Smooth muscle cell (in vitro differentiated cells): ENCODE measurements around the gene MSRB3. TPM values are rescaled to one million over a fixed set of nuclear protein-coding genes. Genes with fewer than 3 reads are reported as not detected.

ENCODE experiments used
- DNase-seq: peaks from one replicate; lab custom pipeline; 2025; ENCODE audit not compliant: unreplicated experiment; lab: John Stamatoyannopoulos, UW
- H2AFZ ChIP-seq: fragments of 200-600 bp; sonication (generic); 2 replicates; pipeline ENCODE4 v1.6.0; 2016; ENCODE audit warnings: antibody characterized with exemption, low read depth, mild to moderate bottlenecking
- H3F3A ChIP-seq: fragments of 200-600 bp; sonication (generic); 2 replicates; pipeline ENCODE4 v1.6.0; 2017; ENCODE audit warnings: antibody characterized with exemption, low read depth
- H3K27ac ChIP-seq: fragments of 200-600 bp; sonication (generic); 2 replicates; pipeline ENCODE4 v1.5.1; 2016; ENCODE audit warnings: low read depth, mild to moderate bottlenecking
- H3K27me3 ChIP-seq: fragments of 200-600 bp; sonication (generic); 2 replicates; pipeline ENCODE4 v1.6.1; 2016; ENCODE audit warnings: low read depth, mild to moderate bottlenecking
- H3K36me3 ChIP-seq: fragments of 200-600 bp; sonication (generic); 2 replicates; pipeline ENCODE4 v1.5.1; 2016; ENCODE audit warnings: low read depth
- H3K4me1 ChIP-seq: fragments of 200-600 bp; sonication (generic); 2 replicates; pipeline ENCODE4 v1.5.1; 2016; ENCODE audit warnings: low read depth
- H3K4me2 ChIP-seq: fragments of 200-600 bp; sonication (generic); 2 replicates; pipeline ENCODE4 v1.6.0; 2016; ENCODE audit warnings: mild to moderate bottlenecking
- H3K4me3 ChIP-seq: fragments of 200-600 bp; sonication (generic); 2 replicates; pipeline ENCODE4 v1.5.1; 2016; ENCODE audit warnings: mild to moderate bottlenecking
- H3K79me2 ChIP-seq: fragments of 200-600 bp; sonication (generic); 2 replicates; pipeline ENCODE4 v1.6.0; 2016; ENCODE audit warnings: low read depth, mild to moderate bottlenecking
- H3K9ac ChIP-seq: fragments of 200-600 bp; sonication (generic); 2 replicates; pipeline ENCODE4 v1.6.0; 2016; ENCODE audit warnings: low read depth
- H3K9me3 ChIP-seq: fragments of 200-600 bp; sonication (generic); replicated peaks from 2 replicates; pipeline ENCODE4 v1.5.1; 2016; ENCODE audit warnings: low read depth
- H4K20me1 ChIP-seq: fragments of 200-600 bp; sonication (generic); 2 replicates; pipeline ENCODE4 v1.6.0; 2016; ENCODE audit warnings: low read depth
- WGBS: methylation state at CpG from one replicate; pipeline ENCODE4 v1.1.7; 2016; ENCODE audit warnings: low lambda C conversion rate; 5-methylcytosine and 5-hydroxymethylcytosine counted together
- polyA plus RNA-seq: library from polyadenylated mRNA; unstranded; fragments of >200 nt; fragmentation: Nextera tagmentation; extraction: Ambion mirVana; gene quantifications from 2 replicates; pipeline ENCODE4 v1.2.1, GENCODE V29; 2016
- total RNA-seq: library from RNA; depleted of rRNA; stranded (reverse); fragments of >200 nt; gene quantifications from 2 replicates; pipeline ENCODE4 v1.2.3, GENCODE V29; 2014
- TF ChIP-seq, protein P1 (sequence below): fragments of 200-600 bp; sonication (generic); IDR thresholded peaks from 2 replicates; pipeline ENCODE4 v1.5.1; 2017; ENCODE audit warnings: borderline replicate concordance, mild to moderate bottlenecking, antibody characterized with exemption; ENCODE audit not compliant: insufficient read depth, poor library complexity, severe bottlenecking

Gene MSRB3
- total RNA-seq (63.1 and 91.8 TPM in 2 replicates), polyA plus RNA-seq (74.6 and 107 TPM in 2 replicates)

DNA sequence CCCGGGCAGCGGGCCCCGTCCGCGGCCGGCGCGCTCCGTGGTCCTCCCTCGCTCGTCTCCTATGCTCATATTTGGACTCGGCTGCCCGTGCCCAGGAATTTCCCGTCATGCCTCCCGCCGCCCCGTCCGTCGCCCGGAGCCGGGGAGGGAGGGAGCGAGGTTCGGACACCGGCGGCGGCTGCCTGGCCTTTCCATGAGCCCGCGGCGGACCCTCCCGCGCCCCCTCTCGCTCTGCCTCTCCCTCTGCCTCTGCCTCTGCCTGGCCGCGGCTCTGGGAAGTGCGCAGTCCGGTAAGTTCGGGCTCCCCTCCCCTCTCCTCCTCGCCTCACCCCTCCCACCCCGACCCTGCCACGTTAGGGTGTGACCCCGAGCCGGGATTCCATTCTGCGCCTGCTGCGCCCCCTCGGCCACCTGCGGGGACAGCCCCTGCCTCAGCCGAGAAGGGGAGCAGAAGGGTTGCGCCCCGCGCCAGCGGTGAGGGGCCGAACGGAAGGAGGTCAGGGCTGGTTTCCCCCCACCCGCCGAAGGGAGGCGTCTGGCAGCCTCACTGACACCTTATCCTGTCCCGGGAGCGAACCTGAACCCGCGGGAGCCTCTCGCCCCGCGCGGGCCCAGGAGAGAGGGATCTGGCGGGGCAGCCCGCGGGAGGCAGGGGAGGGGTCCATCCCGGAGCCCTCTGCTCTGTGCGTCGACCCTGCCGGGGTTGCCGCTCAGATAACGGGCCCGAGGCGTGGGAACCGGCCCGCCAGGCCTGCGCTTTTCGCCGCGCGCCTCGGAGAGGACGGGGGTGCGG, at the start of gene MSRB3:
Gene MSRB3, plus strand, starts transcription at position 108 of the 793 bp plus-strand sequence. CDS start 29,897 bp downstream, outside the sequence.
- peaks cover 6% of the 10 kb centered on the region for H3K4me1 ChIP-seq
- TF ChIP-seq, protein P1, sequence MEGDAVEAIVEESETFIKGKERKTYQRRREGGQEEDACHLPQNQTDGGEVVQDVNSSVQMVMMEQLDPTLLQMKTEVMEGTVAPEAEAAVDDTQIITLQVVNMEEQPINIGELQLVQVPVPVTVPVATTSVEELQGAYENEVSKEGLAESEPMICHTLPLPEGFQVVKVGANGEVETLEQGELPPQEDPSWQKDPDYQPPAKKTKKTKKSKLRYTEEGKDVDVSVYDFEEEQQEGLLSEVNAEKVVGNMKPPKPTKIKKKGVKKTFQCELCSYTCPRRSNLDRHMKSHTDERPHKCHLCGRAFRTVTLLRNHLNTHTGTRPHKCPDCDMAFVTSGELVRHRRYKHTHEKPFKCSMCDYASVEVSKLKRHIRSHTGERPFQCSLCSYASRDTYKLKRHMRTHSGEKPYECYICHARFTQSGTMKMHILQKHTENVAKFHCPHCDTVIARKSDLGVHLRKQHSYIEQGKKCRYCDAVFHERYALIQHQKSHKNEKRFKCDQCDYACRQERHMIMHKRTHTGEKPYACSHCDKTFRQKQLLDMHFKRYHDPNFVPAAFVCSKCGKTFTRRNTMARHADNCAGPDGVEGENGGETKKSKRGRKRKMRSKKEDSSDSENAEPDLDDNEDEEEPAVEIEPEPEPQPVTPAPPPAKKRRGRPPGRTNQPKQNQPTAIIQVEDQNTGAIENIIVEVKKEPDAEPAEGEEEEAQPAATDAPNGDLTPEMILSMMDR, result peak; percentile 8
- peak within 1 kb of the TSS; percentile 91 for H3K27ac ChIP-seq
- peaks cover 43% of the 10 kb centered on the region for H4K20me1 ChIP-seq
- WGBS, result under 1% methylated on average over 35 of the region's 85 CpGs
- H3K27me3 ChIP-seq, result no peaks in the 10 kb centered on the region
- H3K4me3 ChIP-seq, result peak within 1 kb of the TSS; percentile 86
- DNase-seq, result peak; percentile 53
- H3K36me3 ChIP-seq, result no peaks in the 10 kb centered on the region
- no peaks in the 10 kb centered on the region for H3K9me3 ChIP-seq
- H3F3A ChIP-seq, result no peaks in the 10 kb centered on the region
- H3K4me2 ChIP-seq, result peak within 1 kb of the TSS; percentile 97
- peak within 1 kb of the TSS; percentile 86 for H3K9ac ChIP-seq
- H3K79me2 ChIP-seq, result peaks cover 52% of the 10 kb centered on the region
- H2AFZ ChIP-seq, result peak within 1 kb of the TSS; percentile 96

DNA sequence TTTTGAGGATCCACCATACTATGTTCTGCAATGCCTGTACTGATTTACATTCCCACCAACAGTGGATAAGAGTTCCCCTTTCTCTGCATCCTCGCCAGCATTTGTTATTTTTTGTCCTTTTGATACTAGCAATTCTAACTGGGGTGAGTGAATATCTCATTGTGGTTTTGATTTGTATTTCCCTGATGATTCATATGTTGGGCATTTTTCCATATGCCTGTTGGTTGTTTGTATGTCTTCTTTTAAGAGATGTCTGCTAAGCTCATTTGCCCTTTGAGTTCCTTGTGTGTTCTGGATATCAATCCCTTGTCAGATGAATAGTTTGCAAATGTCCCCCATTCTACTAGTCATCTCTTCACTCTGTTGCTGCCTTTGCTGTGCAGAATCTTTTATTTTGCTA, 49.0 kb upstream of the MSRB3 start:
- Histone ChIP-seq H3K9me3 (no peaks in the 10 kb centered on the region), H3K4me1 (no peaks in the 10 kb centered on the region), H3K27me3 (no peaks in the 10 kb centered on the region), H3K4me2 (no peak overlapping the region), H3K27ac (no peak overlapping the region), H3K9ac (no peak overlapping the region), H3K79me2 (peaks cover 60% of the 10 kb centered on the region), H4K20me1 (peaks cover 35% of the 10 kb centered on the region), H3K36me3 (peaks cover 13% of the 10 kb centered on the region), H3K4me3 (no peak overlapping the region), H3F3A (no peaks in the 10 kb centered on the region), H2AFZ (no peak overlapping the region)
- WGBS, result 77% methylated on average over 1 of the region's 1 CpG
- TF ChIP-seq, protein P1, result no peak
- no peak for DNase-seq

DNA sequence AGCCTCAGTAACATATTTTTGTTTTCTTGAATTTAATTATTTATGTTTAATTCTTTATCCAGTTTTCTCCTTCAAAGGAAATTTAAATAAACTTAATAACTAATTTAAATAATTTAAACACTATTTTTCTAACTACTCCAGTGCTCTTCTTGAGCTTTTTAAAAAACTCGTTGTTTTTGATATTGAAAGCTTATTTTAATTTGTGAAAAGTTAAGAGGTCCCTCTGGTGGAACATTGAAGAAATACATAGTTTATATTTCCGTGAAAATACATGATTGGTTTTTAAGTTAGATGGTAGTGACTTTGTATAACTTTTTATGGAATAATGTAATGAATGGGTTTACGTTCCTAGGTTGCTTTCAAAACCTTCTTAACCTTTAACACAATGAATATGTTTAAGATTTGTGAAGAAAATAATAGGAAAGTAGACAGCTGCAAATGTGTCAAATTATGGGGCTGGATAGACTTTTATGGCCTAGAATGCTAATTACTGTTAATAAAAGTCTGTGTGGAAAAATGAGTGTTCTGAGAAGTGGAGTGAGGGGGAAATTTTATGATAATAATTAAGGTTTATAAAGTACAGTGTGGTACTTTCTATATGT, 45.9 kb upstream of the MSRB3 start:
- Histone ChIP-seq H3K27ac (no peak overlapping the region), H3K4me1 (no peaks in the 10 kb centered on the region), H3K9ac (no peak overlapping the region), H3K9me3 (no peaks in the 10 kb centered on the region), H3K27me3 (no peaks in the 10 kb centered on the region), H3K4me3 (no peak overlapping the region), H4K20me1 (peaks cover 28% of the 10 kb centered on the region), H3F3A (no peaks in the 10 kb centered on the region), H2AFZ (no peak overlapping the region), H3K36me3 (peaks cover 9% of the 10 kb centered on the region), H3K4me2 (no peak overlapping the region), H3K79me2 (peaks cover 61% of the 10 kb centered on the region)
- TF ChIP-seq, protein P1, result peak; percentile 49
- no peak for DNase-seq
- 74% methylated on average over 3 of the region's 3 CpGs for WGBS
